GM21737 (cell line): ENCODE results near the gene LBH.

Experiments used
- ATAC-seq: cut with Tn5 transposase; IDR thresholded peaks from one replicate; pipeline ENCODE4 v1.9.1; 2021; ENCODE audit warnings: mild to moderate bottlenecking, moderate library complexity; ENCODE audit not compliant: unreplicated experiment

The LBH gene

GRCh38 chr2:30300456-30301221 is 69.3 kb downstream of the LBH start:
- no peak for ATAC-seq

DNA sequence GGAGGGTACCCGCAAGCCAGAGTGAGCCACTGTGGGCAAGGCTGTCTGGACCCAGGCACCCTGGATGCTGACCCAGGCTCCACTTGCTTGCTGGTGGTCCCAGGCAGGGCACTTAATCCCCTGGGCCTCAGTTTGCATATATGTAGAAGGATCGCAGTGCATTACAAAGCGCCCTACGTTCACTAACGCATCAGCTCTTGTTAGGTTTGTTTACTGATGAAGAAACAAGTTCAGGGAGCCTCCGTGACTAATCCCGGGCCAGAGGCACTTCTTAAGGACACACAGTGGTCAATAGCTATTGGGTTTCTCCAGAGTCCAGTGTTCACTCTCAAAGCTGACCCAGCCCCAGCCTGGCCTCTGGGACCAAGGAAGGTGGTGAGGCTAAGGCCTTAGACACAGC is 70.2 kb downstream of the LBH start:
- no peak for ATAC-seq

DNA sequence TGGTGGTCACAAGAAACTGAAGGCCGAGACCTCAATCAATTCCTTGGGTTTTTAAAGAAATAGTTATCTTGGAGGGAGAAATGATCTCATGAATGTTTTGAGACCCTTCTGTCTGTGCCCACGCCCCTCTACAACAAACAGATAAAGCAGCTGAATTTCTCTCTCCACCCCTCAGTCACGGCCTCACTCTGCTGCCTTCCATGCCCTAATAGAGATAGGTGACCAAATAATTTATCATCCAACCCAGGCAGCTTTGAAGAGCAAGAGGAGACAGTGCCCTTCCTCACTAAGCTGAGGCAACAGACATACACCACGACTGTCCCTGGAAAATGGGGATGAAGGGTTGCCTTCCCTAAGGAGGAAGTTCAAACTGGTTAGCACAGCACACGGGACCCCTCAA is 71.2 kb downstream of the LBH start:
- no peak for ATAC-seq

DNA sequence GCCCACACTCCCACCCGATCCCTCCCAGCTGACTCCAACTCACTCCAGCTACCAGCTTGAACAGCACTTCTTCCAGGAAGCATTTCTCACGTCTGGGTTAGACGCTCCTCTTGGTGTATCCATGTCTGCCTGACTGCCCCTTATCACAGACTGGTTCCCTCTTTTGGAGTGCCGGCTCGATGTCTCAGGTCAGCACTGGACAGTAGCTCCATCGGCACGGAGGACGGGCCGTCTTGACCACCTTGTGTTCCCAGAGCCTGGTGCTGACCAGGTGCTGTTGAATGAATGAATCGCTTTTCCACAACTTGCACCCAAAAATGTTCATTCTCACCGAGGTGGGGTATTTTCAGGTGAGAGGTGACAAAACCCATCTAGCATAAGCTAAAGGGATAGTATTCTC is 71.8 kb downstream of the LBH start:
- no peak for ATAC-seq

- ATAC-seq, result no peak
Observed at GRCh38 chr2:30305235-30305634, 73.9 kb downstream of the LBH start.

DNA sequence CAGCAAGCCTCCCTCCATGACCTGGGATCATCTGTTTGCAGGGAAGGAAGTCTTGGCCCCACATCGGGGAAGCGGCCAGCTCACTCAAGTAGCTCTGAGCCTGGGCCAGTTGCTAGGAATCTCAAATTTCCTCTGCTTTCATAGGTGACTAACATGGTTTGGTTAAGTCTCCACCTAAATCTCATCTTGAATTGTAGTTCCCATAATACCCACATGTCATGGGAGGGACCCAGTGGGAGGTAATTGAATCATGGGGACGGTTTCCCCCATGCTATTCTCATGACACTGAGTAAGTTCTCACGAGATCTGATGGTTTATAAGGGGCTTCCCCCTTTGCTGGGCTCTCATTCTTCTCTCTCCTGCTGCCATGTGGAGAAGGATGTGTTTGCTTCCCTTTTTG is 75.2 kb downstream of the LBH start:
- no peak for ATAC-seq

- ATAC-seq, result no peak
Observed at GRCh38 chr2:30308280-30308679, 76.9 kb downstream of the LBH start.
